AG08396 (cell line): ENCODE data around the gene POU2AF3.

Experiments
- DNase-seq: peaks from one replicate; pipeline ENCODE4 v3.0.0; 2012; ENCODE audit warnings: low spot score, mixed read lengths

The POU2AF3 gene

DNA sequence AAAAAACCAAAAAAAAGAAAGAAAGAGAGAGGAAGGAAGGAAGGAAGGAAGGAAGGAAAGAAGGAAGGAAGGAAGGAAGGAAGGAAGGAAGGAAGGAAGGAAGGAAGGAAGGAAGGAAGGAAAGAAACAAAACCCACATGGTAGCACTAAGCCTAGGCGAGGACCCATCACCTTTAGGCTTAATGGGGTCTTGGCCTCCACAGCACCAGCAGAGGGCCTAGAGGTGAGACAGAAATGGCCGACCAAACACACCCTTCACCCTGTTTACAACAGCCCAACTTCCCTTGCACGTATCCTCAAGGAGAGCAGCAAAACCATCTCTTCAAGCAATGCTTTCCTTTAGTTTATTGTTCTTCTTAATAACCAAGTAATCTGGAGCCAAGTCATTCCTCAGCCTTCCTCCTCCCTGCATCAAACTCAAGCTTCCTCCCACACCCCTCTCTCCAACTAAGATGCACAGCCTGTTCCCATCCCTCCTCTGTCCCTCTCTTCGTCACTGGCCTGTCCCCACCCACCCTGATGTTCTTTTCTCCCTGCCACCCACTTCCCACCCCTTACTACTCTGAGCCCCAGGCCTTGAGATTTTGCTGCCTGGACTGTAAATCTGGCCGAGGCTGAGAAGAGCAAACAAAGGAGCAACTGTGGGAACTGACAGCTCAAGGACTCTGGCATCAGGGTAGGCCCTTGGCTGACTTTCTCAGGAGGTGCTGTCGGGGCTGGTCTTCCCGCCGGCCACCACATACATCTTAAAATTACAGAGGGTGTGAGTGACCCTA lies 54.8 kb downstream of the POU2AF3 start:
- DNase-seq = no peak

DNA sequence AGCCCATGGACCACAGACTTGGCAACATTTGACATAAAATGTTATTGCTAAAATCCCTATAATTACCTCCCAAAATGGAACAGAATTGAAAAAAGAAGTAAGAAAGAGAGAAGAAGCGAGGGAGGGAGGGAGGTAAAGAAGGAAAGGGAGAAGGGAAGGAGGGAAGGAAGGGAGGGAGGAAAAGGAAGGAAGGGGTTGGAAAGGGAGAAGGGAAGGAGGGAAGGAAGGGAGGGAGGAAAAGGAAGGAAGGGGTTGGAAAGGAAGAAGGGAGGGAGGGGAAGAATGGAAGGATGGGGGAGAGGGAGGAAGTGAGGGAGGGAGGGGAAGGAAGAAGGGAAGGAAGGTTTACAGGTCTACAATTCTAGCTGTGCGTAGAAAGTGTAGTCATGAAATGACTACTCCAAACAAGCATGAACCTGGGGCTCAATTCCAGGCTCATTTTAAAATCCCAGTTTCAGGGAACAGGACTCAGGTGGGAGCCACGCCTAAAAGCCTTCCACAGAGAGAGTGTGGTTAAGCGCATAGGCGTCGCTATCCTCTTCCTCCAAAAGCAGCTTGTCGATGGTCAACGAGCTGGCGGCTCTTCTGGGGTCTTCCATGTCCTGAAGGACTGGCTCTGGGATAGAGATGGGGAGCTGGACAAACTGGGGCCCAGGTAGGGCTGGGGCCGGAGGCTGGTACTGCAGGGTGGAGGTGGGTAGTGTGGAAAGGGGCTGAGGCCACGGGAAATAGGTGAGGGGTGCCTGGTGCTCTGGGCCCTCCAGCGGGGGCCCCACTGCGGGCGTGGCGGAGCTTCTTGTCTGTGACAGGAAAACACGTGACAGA lies 55.6 kb downstream of the POU2AF3 start:
- no peak for DNase-seq

DNA sequence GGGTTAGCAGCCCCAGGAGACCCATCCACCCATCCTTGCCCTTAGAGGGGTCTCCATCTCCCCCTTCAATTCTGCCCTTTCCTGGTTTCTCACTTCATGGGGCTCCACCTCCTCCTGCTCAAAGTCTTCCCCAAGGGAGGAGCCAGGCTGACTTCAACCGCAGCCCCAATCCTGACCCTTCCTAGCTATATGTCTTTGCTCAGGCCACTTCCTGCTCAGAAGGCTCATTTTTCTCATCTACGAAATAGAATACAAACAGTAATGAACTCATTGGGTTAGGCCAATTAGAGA lies 56.2 kb downstream of the POU2AF3 start:
- DNase-seq = no peak

DNA sequence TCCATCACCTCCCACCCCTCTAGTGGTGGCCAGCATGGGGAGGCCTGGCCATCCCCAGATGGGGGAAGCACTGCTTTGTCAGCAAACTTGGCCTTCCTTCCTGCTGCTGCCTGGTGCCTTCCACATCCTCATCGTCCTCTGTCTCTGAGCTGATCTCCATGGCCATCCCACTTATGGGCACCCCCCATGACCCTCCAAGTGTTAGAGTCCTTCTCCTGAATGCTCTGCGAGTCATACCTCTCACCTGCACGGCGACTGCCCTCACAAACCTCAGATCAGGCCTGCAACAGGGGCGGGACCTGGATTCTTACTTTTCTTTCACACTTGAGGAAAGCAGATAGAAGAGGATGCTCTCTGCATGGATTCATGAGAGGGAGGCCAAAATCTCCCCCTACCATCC lies 56.8 kb downstream of the POU2AF3 start:
- no peak for DNase-seq

DNA sequence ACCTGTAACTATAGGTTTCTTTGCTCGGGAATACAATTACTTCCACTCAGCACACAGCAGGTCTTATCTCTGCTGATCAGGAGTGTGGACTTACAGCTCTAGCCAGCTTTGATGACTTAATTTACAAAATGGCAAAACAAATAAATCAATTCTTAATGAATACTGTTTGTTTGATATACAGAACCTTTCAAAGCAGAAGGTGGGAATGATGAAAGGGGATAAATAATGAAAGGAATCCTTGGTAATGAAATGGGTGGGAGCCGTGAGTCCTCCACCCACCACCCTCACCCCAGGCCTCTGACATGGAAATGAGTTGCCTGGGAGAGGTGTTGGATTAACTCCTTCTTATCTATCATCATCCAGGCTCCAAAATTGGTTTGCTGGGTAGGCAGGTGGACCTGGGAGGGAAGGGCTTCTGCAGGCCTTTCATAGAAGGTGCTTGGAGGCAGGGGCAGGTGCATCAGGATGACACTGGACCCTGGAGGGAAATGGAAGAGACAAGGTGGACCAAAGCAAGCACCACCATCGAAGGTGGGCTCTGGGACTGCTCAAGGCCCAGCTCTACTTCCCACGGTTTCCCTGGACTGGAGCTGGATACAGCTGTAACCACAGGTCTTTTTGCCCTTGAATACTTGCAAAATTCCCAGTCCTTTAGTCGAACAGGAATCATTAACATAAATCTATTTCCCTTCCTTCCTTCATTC lies 57.8 kb downstream of the POU2AF3 start:
- no peak for DNase-seq

DNA sequence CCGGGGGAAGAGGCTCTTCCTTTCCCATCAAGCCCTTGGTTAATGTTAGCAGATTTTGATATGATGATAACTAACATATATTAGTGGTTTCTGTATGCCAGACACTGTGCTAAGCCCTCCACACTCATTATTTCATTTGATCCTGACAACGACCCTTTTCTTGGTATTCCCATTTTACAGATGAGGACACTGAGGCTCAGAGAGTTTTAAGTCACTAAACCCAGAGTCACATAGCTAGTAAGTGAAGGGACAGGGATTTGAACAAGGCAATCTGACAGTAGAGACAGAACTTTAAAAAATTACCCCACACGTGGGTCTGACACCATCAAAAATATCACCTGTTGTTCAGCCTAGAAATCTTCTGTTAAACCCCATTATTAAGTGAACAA lies 58.3 kb downstream of the POU2AF3 start:
- no peak for DNase-seq

DNA sequence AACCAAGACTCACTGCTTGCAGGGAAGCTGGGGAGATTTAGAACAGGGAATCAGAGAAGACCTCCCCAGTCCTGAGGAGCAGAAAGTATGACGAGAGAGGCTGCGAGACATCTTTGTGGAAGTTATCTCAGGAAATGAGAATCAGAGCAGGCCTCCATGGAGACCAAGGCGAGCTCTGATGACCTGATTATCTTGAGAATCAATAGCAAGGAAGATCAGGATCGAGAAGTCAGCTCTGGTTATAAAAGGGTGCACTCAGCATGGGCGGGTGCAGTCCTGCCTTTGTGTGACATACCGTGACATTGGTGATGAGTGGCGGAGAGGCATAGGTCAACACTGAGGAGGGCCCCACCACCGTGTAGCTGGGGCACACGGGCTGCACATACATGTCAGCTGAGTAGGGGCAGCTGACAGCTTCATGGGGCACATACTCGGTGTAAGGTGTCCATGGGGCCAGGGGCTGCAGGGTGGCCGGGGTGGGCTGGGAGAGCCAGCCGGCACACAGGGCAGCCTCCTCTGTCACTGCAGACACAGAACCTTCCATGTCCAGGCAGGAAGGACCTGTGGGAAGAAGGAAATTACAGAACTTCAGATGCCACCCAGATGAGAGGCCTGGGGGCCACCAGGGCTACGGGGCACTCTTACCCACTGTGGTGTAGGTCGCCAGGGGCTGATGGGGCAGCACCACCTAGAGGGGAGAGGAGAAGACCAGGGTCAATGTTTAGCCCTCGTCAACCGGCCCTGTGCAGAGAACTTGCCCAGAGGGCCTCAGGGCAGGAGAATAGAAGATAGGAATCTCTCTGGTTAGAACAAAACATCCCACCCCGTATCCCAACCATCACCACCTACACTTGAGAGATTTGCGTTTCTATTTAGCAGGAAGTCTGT lies 59.0 kb downstream of the POU2AF3 start:
- no peak for DNase-seq
